Measurements from ENCODE around the gene KCNH8.

DNA sequence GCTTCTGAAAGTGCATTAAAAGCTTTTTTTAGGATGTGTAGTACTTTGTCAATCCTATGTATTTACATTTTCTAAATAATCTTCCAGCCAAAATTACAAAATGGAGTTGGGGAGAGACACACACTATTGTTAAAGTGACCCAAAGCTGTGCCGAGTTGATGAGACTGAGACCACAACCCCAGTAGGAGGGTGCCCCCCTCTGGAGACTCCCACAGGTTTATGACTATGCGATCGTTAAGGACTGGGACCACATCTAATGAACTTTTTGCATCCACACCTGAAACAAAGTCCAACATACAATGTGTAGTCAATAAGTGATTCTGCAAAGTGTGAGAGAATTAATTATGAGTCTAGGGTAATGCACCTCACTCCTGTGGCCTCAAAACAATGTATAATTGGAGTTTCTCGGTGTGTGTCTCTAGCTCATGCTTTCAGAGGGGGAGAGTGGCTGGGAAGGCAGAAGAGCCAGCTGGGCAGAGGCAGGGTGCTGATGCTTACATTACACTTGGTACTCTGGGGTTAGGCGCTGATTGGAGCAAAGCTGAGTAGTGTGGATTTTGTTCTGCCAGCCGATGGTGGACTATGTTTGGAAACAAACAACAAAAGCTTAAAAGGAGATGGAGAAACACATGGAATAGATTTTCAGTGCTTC lies 102.8 kb downstream of the KCNH8 start:
- TF ChIP-seq, protein P1, sequence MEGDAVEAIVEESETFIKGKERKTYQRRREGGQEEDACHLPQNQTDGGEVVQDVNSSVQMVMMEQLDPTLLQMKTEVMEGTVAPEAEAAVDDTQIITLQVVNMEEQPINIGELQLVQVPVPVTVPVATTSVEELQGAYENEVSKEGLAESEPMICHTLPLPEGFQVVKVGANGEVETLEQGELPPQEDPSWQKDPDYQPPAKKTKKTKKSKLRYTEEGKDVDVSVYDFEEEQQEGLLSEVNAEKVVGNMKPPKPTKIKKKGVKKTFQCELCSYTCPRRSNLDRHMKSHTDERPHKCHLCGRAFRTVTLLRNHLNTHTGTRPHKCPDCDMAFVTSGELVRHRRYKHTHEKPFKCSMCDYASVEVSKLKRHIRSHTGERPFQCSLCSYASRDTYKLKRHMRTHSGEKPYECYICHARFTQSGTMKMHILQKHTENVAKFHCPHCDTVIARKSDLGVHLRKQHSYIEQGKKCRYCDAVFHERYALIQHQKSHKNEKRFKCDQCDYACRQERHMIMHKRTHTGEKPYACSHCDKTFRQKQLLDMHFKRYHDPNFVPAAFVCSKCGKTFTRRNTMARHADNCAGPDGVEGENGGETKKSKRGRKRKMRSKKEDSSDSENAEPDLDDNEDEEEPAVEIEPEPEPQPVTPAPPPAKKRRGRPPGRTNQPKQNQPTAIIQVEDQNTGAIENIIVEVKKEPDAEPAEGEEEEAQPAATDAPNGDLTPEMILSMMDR (IDR thresholded peaks at IDR 0.05; ENCODE audit: low read depth, low read length) = peak; percentile 46
- no peak for TF ChIP-seq EZH2phosphoT487 (IDR thresholded peaks at IDR 0.05; ENCODE audit: low read depth)

Measured in OCI-LY3 (cell line).